ENCODE results near the gene MAP3K20. TPM values are rescaled to one million over a fixed set of nuclear protein-coding genes. Genes with fewer than 3 reads are reported as not detected.

The MAP3K20 gene
- total RNA-seq, 4 donors from 2014 or later: 43.0 to 76.1 (median 65.2) TPM

- TF ChIP-seq CTCF (IDR thresholded peaks at IDR 0.05; ENCODE audit: low read depth): no peak
These were observed 15.5 kb downstream of the MAP3K20 start for GRCh38 chr2:173090973-173091660.

GRCh38 chr2:173091910-173092309 is 16.3 kb downstream of the MAP3K20 start:
- TF ChIP-seq CTCF (IDR thresholded peaks at IDR 0.05; ENCODE audit: low read depth): no peak

- no peak for TF ChIP-seq CTCF (IDR thresholded peaks at IDR 0.05; ENCODE audit: low read depth)
These were observed 17.3 kb downstream of the MAP3K20 start for GRCh38 chr2:173092844-173093402.

GRCh38 chr2:173094731-173095130 is 19.1 kb downstream of the MAP3K20 start:
- no peak for TF ChIP-seq CTCF (IDR thresholded peaks at IDR 0.05; ENCODE audit: low read depth)

- no peak for TF ChIP-seq CTCF (IDR thresholded peaks at IDR 0.05; ENCODE audit: low read depth)
These were observed 19.7 kb downstream of the MAP3K20 start for GRCh38 chr2:173095356-173095755.

GRCh38 chr2:173099271-173099670 is 23.6 kb downstream of the MAP3K20 start:
- no peak for TF ChIP-seq CTCF (IDR thresholded peaks at IDR 0.05; ENCODE audit: low read depth)

- TF ChIP-seq CTCF (IDR thresholded peaks at IDR 0.05; ENCODE audit: low read depth): no peak
These were observed 24.2 kb downstream of the MAP3K20 start for GRCh38 chr2:173099804-173100203.
